GM18511 (cell line): Measurements from ENCODE around the gene CAMK2B.
"Not testable (repeated sequence)": the region's sequence is repeated elsewhere in the genome, so short reads cannot be mapped to it uniquely, and the experiment has no call there.

ENCODE experiments used
- ATAC-seq: cut with Tn5 transposase; IDR thresholded peaks from one replicate; pipeline ENCODE4 v1.9.1; 2021; ENCODE audit warnings: mild to moderate bottlenecking, moderate library complexity; ENCODE audit not compliant: unreplicated experiment

The CAMK2B gene

DNA sequence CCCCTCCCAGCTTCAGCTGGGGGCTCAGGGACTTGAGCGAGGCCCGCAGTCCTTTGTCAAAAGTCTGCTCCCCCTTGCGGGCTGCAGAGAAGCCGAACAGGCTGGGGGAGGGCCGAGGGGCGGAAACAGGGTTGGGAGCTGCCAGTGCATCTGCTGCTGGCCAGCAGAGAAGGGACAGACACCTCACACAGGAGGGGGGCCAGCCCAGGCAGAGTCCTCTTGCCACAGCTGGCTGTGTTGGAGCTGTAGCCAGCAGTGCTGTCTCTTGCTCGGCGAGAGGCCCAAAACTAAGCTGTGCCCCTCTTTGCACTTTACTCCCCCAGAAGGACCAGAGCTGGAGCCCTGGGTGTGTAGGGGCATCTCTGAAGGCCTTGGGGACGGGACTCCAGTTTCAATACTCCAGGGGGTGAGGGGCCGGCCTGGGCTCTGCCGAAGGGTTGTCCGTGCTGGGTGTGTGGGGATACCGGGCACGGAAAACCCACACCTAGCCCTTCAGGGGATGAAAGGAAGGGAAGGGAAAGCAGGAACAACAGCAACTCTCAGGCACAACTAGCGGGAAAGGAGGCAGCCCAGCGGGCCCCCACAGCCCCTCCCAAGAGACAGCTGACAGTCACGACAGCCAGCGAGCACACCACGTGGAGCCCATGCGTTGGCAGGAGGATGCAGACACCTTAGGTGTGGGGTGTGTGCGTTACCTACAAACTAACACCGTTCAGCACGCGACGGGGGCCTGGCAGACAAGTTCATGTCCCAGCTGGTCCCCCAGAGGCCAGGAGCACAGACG lies 106.8 kb downstream of the CAMK2B start:
- no peak for ATAC-seq

DNA sequence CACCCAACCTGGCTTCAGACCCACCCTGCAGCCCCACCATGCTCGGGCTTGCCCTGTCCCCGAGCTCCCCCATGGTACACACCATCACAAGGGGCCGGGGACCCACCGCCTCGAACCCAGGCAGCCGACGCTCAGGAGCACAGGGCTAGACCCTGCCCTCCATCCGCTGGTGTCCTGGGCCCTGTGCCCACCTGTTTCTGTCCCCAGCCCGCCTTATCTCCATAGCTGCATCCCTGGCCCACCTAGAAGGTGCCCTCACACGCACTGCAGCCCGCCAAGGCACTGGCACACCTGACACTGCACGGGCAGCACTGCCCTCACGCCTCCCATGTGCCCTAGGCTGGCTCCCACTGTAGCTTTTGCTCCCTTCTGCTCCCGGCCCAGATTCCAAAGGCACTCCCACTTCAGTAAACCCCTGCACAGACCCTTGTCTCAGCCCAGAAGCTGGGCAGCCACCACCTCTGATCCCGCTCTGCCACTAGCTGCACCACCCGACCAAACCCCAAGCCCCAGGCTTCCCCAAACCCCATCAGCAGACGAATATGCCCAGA lies 107.5 kb downstream of the CAMK2B start:
- no peak for ATAC-seq

DNA sequence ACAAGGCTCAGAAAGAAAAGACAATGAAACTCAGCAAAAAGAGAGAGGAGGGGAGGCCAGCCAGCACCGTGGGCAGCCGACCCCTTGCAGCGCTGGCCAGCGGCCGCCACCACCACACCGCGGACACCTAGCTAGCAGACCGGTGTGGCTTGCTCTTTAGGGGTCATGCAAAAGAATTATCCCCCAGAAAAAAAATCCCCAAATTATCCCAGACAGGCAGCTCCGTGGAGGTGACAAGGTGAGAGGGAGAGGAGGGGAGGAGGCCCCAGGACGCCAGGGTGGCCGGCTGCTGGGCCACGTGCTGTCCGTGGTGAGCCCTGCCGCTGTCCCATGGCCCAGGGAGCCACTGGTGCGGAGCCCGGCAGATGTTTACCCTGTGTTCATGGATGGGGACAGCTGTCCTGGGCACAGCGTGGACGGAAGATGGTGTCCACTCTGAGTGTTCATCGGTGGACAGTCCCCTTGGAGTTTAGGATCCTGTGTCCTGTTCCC lies 108.1 kb downstream of the CAMK2B start:
- ATAC-seq = no peak

DNA sequence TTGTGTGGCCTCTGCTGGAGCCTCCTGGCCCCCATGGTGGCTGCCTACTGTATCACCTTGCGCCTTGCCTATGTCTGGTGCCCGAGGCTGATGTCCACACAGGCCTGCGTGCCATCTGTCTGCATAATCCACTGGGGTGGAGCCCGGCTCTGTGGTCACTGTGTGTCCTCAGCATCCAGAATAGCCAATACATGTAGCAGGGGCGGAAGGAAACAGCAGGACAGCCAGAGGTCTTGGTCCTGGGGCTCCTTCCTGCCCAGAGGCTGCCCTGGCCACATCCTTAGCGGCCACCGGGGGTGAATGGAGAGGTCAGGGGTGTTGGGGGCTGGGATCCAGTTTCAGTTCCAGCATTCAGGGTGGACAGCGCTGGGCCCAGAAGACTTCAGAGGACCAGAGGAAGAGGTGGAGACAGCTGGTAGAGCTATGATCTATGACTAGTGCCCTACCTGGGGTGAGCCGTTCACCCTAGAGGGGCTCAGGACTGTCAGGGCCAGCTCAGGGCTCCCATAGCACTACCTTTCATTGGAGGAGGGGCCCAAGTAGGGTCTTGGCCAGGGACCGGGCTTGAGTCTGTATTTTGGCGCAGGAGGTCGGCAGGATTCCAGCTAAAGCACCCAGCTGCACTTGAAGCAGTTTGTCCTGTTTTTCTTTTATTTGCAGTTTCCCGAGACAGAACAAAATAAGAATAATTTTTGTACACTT lies 108.7 kb downstream of the CAMK2B start:
- no peak for ATAC-seq

DNA sequence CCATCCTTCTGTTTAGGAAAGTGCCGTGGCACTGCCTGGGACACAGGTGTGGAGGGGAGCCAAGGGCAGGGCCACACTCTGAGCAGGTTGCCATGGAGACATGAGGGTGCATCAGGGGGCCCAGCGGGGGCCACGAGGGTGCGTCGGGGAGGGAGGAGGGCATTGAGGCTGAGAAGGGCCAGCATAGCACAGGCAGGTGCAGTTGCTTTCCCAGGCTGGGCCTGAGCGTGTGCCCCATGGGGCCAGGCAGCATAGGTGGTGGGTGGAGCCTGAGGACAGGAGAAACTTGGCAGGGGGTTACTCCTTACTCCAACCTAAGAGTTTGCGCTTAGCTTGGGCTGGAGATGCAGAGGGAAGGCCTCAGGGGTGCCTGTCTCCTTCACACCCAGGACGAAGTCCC lies 109.4 kb downstream of the CAMK2B start:
- no peak for ATAC-seq

DNA sequence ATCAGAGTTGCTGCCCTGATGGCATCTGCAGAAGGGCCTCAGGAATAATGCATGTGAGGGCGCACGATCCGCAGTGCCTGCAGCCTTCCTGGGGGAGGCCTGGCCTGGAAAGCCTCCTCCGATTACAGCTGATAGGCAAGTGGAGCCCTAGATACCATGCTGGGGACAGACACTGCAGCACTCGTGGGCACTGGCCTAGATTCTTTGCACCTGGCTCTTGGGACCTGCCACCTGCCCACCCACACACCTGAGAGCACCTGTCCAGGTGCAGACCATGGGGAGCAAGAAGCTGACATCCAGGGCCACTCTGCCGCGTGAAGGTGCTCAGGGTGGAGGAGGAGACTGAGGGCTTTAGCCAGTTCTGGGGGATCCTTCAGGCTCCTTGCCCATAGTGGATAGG lies 109.9 kb downstream of the CAMK2B start:
- ATAC-seq = no peak

DNA sequence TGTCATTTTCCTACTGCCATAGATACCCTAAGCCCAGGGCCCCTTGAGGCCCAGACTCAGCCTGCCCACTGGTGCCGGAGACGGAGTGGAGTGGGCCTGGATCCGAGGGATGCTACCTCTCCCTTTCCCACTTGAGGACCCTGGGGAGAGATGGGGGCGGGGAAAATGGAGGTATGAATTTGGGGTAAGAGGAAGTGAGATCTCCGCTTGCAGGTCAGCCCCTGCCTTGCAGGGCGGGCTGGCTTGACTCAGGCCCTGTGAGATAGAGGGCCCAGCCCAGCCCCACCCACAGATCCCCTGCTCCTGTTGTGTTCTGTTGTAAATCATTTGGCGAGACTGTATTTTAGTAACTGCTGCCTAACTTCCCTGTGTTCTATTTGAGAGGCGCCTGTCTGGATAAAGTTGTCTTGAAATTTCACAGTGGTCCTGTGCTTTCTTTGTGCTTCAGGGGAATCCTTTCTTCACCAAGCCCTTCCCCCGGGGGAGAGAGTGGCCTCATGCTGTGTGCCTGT lies 111.5 kb downstream of the CAMK2B start:
- ATAC-seq = peak; percentile 50

DNA sequence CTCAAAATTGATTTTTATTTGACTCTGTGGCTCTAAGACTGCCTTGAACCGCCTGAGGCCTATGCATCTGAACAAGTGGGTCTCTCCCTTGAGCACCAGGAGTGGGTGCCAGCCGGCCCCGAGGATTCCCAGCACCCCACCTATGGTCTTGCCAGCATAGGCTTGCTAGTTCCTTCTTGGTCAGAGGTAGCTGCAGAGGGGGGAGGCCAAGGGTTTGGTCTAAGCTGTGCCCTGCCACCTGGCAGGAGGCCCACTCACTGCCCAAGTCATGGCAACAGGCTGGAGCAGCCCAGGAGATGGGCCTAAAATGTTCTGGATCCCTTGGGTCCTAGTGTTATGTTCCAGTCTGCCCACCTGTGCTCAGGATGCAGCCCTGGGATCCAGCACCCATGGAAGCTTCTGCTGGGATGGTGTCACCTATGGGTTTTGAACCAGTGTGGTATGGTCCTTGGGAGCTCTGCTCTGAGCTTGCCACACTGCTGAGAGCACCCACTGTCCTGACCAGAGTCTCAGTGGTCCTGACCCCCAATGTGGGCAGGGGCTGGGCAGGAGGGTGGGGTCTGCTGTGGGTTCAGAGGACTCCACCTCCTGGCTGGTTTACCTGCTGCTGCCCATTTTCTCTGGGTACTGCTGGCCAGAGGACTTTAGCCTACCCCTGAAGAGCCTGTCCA lies 112.1 kb downstream of the CAMK2B start:
- ATAC-seq = no peak

DNA sequence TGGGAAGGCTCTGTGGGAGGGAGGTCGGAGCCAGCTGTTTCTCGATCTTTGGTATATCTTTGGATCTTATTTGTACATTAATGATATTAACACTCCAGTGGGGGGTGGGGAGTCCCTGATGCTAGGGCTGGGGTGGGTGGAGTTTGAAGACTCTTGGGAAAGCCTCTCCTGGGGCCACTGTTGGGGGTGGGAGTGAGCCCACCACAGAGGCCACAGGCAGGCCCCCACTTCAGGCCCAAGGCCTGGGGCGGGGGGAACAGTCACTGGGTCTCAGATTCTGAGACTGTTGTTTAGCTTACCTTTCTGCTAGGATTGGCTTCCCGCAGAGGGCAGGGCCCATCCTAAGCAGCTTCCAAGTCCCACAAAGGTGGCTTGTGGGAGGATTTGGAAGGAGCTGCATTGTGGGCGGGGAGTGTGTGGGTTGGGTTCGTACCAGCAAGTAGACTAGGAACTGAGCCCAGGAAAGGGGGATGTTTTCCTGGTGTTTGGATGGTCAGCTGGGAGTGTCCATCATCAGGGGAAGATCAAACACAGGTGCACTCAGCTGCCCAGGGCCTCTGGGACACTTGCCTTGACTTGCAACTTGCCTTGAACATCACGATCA lies 112.7 kb downstream of the CAMK2B start:
- no peak for ATAC-seq

DNA sequence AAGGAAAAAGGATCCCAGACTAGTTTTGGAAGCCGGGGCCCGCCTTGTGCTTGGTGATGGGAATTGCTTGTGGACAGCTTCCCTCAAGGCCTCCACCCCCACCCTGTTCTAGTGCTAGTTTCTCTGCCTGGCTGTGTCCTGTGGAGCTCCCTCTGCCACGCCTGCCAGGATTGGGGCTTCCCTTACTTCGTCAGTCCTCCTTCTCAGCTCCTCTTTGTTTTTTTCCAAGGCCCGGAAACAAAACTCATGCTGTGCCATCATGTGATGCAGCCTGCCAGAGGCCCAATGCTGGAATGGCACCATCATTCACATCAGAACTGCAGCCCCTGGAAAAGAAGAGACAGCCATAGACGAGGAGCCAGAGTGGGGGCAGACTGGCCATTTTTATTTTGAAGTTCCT lies 113.4 kb downstream of the CAMK2B start:
- no peak for ATAC-seq

DNA sequence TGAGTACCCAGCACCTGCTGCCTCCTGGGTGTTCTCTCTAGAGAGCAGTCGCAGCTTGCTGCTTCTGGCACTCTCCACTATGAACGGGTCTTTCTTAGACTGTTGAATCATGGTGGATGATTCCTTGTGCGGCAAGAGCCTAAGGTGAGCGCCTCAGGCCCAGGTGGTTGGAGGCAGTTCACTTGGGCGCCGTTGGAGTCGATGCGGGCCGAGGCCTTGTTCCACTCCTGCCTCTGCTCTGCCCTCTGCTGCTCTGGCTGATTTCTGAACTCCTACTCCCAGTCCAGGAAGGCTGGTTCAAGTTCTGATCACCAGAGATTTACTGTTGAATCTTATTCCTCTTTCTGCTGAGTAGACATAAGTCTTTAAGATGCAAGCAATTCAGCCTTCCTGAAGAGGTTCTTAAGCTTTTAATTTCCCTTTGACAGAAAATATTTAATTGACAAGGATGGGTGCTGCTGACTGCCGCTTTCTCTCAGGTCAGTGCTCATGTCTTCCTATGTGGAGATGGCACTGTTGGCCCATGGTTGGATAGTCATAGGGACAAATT lies 114.2 kb downstream of the CAMK2B start:
- ATAC-seq = no peak

DNA sequence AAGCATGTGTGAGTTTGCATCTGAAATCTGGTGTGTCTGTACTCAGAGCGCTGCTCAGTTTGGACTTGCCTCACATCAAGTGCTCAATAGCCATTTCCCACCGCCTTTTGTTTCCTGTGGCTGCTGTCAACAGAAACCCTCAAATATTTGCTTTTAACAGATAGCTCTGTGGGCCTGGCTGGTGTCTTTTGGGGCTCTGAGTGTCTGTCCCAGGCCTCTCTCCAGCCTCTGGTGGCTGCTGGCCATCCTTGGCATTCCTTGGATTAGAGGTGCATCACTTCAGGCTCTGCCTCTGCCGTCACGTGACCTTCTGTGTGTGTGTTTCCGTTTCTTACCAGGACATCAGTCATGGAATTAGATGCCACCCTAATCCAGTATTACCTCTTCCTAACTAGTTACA lies 115.3 kb downstream of the CAMK2B start:
- ATAC-seq = no peak

DNA sequence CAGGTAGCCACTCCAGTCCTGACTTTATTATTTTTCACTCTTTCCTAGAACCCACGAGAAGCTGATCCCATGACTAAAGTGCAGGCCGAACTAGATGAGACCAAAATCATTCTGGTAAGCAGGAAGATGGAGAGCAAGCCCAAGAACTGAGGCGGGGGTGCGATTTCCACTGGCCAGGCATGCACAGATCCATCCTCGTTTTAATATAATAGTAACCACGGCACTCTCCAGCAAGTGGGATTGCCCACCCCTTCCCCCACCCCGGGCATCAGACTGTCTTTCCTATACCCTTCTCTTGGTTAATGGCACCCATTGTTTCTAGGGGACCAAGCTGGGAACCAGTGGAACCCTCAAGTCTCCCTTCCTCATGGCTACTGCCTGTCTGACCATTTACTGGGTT lies 117.3 kb downstream of the CAMK2B start:
- no peak for ATAC-seq

DNA sequence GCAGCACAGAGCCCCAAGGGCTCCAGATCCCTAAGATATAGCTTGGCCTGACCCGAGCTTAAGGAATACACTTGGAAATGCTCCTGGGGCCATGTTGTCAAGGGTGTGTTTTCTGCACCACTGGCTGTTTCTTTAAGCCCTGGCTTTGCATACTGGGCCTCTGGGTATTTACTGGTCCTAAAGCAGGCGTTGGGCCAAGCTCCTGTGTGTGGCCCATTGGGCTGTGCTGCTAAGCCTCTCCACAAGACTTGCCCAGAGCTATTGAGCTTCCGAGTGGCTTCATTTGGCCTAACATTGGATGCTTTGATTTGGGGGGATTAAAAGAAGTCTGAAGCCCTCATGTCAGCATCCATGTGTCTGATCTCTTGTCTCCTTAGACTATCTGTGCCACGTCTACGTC lies 119.4 kb downstream of the CAMK2B start:
- ATAC-seq = no peak

DNA sequence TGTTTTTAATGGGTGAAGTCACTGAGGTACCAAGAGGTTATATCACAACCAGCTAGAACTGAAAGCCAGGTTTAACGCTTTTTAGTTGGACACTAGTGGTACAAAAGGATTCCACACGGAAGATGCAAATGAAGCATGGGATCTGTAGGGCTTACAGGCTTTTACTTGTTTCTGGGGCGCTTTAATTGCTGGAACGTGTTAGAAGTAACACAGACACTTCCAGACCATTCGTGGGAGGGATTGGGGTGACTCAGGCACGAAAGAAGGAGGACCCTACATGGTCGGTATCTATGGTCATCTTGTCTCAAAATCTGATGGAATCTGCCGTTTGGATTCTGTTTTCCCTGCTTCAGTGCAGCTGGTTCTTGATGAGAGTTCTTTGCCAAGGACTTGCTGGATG lies 123.6 kb downstream of the CAMK2B start:
- ATAC-seq = no peak

DNA sequence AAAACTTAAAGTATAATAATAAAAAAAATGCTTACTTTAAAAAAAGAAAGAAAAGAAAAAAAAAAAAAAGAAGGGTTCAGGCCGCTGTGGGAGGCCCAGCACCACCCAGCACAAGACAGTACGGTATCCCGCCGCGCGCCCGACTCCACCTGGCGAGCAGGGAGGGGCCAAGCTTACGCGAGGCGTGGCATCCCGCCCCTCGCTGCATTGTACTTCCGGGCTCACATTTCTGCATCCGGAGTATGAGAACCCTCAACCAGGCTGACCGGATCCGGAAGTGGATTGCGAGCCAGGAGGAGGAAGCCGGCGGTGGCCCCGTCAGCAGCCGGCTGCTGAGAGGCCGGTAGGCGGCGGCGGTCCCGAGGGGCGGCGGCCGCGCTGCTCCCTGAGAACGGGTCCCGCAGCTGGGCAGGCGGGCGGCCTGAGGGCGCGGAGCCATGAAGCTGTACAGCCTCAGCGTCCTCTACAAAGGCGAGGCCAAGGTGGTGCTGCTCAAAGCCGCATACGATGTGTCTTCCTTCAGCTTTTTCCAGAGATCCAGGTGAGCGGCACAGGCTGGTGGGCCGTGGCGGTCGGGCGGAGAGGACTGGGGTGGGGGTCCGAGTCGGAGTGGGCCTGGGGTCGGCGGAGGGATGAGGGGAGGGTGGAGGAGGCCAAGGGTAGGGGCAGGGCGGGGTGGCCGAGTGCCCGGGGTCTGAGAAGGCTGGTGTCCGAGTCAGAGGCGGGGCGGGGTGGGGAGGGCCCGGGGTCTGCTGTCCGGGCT lies 124.5 kb downstream of the CAMK2B start, which contains the start of gene YKT6:
Gene YKT6 (plus strand): TSS at position 280 of the 763 bp plus-strand sequence. CDS start 158 bp downstream, at position 438.
- peak; percentile 99 for ATAC-seq

DNA sequence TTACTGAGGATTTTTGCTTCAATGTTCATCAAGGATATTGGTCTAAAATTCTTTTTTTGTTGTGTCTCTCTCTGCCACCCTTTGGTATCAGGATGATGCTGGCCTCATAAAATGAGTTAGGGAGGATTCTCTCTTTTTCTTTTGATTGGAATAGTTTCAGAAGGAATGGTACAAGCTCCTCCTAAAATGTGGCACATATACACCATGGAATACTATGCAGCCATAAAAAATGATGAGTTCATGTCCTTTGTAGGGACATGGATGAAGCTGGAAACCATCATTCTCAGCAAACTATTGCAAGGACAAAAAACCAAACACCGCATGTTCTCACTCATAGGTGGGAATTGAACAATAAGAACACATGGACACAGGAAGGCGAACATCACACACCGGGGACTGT lies 125.2 kb downstream of the CAMK2B start:
- ATAC-seq = not testable (repeated sequence)

DNA sequence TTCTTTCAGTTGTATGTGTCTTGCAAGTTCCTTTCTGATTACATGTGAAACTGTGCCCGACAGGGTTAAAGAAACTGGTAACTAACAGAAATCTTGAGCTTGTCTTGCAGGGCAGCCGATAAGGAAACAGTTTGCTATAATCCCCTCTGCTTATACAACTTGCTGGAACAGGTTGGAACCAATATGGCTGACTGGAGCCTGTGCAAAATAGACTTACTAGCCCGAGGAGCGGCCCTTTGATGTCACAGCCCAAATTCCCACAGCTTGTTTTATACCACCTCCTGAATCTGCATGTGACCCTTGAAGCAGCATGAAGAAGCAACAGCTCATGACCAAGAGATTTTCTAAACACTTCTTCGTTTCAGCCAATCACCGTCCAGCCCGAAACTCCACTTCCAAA lies 127.9 kb downstream of the CAMK2B start:
- ATAC-seq = no peak

DNA sequence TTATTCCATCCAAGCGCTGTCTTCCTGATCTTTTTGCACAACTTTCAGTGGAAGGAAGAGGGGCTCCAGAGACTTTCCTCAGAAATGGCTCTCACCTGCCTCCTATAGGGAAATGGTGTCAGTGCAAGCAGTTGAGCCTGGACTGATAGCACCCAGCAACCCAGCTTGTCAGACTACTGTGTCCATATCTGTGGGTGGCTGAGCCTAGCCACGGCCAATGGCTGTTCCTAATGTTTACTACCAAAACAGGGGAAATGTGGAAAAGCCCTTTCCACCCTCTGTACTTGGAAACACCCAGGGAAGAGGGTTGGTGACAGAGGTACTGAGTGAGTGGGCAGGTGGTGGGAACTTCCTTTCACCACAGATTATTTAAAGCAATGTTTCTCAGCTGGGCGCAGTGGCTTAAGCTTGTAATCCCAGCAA lies 128.9 kb downstream of the CAMK2B start:
- ATAC-seq = no peak

DNA sequence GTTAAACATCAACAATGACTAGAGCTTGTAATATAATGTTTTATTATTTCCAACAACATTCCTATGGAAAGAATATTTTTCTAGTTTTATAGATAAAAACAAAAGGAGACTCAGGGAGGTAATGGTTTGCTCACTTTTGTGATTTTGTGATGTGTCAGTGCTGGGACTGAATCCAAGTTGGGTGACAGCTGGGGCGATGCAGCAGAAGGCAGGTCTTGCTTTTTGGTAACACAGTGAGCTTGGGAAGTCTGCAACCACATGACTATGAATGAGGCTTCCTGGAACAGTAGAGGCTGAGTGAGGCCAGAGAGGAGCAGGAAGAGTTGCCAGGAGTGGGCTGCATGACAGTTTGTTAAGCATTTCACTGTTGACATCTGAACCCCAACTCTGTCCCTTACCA lies 129.5 kb downstream of the CAMK2B start:
- no peak for ATAC-seq
